IPS DF 4.7 (cell line): Measurements from ENCODE around the gene MAP2K4.

Experiments used
- DNase-seq: peaks from one replicate; pipeline ENCODE4 v3.0.0-alpha.2; 2013; ENCODE audit warnings: low spot score; ENCODE audit errors: extremely low read depth

Gene MAP2K4

GRCh38 chr17:12037970-12038369 lies 17.3 kb downstream of the MAP2K4 start:
- DNase-seq, result no peak

- DNase-seq, result no peak
These were observed 19.8 kb downstream of the MAP2K4 start for GRCh38 chr17:12040478-12040877.

- no peak for DNase-seq
These were observed 20.6 kb downstream of the MAP2K4 start for GRCh38 chr17:12041312-12041711.

- no peak for DNase-seq
These were observed 23.0 kb downstream of the MAP2K4 start for GRCh38 chr17:12043702-12044101.

GRCh38 chr17:12046786-12047185 lies 26.1 kb downstream of the MAP2K4 start:
- peak; percentile 14 for DNase-seq

GRCh38 chr17:12047681-12048376 lies 27.2 kb downstream of the MAP2K4 start:
- DNase-seq, result no peak

- no peak for DNase-seq
These were observed 28.3 kb downstream of the MAP2K4 start for GRCh38 chr17:12048843-12049473.

GRCh38 chr17:12050646-12051225 lies 30.1 kb downstream of the MAP2K4 start:
- no peak for DNase-seq

GRCh38 chr17:12053552-12053951 lies 32.9 kb downstream of the MAP2K4 start:
- DNase-seq, result no peak

GRCh38 chr17:12055889-12056288 lies 35.2 kb downstream of the MAP2K4 start:
- DNase-seq, result no peak

GRCh38 chr17:12057520-12057919 lies 36.8 kb downstream of the MAP2K4 start:
- DNase-seq, result no peak

GRCh38 chr17:12058535-12058934 lies 37.9 kb downstream of the MAP2K4 start:
- no peak for DNase-seq

- DNase-seq, result no peak
These were observed 41.6 kb downstream of the MAP2K4 start for GRCh38 chr17:12062249-12062648.

- no peak for DNase-seq
These were observed 43.7 kb downstream of the MAP2K4 start for GRCh38 chr17:12064395-12064794.

GRCh38 chr17:12067485-12067884 lies 46.8 kb downstream of the MAP2K4 start:
- no peak for DNase-seq

GRCh38 chr17:12068946-12069345 lies 48.3 kb downstream of the MAP2K4 start:
- DNase-seq, result no peak

GRCh38 chr17:12070561-12070960 lies 49.9 kb downstream of the MAP2K4 start:
- no peak for DNase-seq

- no peak for DNase-seq
These were observed 53.7 kb downstream of the MAP2K4 start for GRCh38 chr17:12074346-12074745.

GRCh38 chr17:12077773-12078172 lies 57.1 kb downstream of the MAP2K4 start:
- no peak for DNase-seq

- no peak for DNase-seq
These were observed 58.1 kb downstream of the MAP2K4 start for GRCh38 chr17:12078791-12079190.

GRCh38 chr17:12081720-12082119 lies 61.0 kb downstream of the MAP2K4 start:
- no peak for DNase-seq

GRCh38 chr17:12085076-12085949 lies 64.6 kb downstream of the MAP2K4 start:
- DNase-seq, result no peak
